ENCODE data around the gene LHPP.

GRCh38 chr10:124652200-124652599 is 190.6 kb downstream of the LHPP start:
- TF ChIP-seq CTCF (conservative IDR thresholded peaks at IDR 0.05) (no peak), ZFX (IDR thresholded peaks at IDR 0.05) (no peak)
